GM12892 (cell line): ENCODE measurements around the gene CNN1.

Experiments
- DNase-seq: peaks from one replicate; pipeline ENCODE4 v3.0.0; 2011; ENCODE audit not compliant: insufficient read length
- FAIRE-seq: peaks from 2 replicates; lab custom pipeline; 2011; peaks lifted over from hg19 to GRCh38; lab: Jason Lieb, UNC
- POLR2A ChIP-seq: IDR thresholded peaks from 2 replicates; pipeline ENCODE4 v1.6.1; 2011; ENCODE audit warnings: low read depth, low read length, control low read depth
- POLR2AphosphoS5 ChIP-seq: IDR thresholded peaks from 2 replicates; pipeline ENCODE4 v1.6.1; 2011; ENCODE audit warnings: low read depth, low read length, control low read depth
- TAF1 ChIP-seq: IDR thresholded peaks from 2 replicates; pipeline ENCODE4 v1.6.1; 2011; ENCODE audit warnings: low read depth, mild to moderate bottlenecking, control low read depth, low read length, borderline replicate concordance

Gene CNN1

DNA sequence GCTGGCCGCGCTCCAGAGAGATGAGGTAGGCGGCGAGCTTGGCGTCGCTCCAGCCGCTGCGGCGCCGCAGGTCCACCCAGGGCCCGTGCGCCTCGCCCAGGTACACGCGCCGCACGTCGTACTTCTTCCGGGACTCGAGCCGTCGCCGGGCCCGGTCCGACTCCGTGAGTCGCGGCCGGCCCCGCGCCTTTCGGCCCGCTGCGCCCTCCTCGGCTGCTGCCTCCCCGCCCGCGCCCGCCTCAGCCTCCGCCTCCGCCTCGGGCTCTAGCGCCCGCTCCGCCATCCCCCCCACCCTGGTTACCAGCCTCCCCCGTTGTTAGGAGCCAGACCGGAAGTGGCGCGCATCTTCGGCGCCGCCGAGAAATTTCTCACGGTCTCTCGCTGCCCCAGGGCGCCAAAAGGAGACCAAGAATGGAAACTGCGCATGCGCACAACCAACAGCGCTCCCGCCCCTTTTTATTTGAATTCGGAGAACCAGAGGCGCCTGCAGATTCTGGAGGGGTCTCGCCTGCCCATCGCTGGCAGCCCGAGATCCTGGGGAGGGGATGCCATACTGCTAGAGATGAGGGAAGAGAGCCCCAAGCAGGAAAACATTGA is 33.0 kb upstream of the CNN1 start, which contains the start of gene ZNF653:
Gene ZNF653 (minus strand): TSS at position 336 of the 597 bp plus-strand sequence. CDS start 53 bp downstream, at position 283.
- TF ChIP-seq POLR2AphosphoS5 (no peak), TAF1 (no peak), POLR2A (peak; percentile 20; the same call in 1 of the 2 replicates)
- FAIRE-seq, result no peak
- DNase-seq, result peak; percentile 96

DNA sequence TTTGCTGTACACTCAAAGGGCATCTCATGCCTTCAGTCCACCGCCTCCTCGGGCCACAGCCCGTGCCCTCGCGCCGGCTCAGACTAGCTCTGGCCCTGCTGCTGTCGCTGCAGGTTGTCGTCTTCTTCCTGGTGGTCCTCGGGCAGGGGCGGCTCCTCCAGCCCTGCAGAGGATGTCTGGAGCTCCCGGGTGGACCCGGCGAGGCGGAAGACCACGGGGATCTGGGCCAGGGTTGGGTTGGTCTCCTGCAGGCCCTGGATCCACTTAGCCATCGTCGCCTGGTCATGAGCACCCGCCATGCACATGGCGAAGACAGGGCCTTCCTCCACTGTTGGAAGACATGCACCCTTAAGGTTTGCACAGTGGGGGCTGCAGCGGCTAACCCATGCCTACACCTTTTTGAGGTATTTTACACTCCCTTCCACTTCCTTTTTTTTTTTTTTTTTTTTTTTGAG is 32.5 kb upstream of the CNN1 start:
- no peak for TF ChIP-seq TAF1
- TF ChIP-seq POLR2AphosphoS5, result peak; percentile 41; the same call in 1 of the 2 replicates
- no peak for TF ChIP-seq POLR2A
- FAIRE-seq, result no peak

DNA sequence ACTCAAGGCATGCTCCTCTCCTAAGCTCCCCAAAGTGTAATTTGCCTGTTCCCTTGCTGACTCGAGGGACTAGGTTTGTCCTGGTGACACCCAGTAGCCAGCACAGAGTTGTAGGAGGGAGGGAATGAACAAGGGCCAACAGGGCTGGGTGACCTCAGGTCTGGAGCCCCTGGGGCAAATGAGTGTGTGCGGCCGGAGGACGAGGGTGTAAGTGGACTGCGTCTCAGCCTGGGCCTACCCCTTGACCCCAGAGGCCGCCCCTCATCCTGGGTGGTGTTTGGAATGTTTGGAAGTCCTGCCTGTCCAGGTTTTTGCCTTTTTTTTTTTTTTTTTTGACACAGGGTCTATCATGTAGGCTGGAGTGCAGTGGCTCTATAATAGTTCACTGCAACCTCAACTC is 31.7 kb upstream of the CNN1 start:
- FAIRE-seq (no peak), DNase-seq (no peak)
- TF ChIP-seq POLR2A, result no peak
- TF ChIP-seq TAF1, result no peak
- no peak; the same call in 1 of the 2 replicates for TF ChIP-seq POLR2AphosphoS5

More for the DNA sequence above, 32.5 kb upstream of the CNN1 start:
- DNase-seq, result no peak

DNA sequence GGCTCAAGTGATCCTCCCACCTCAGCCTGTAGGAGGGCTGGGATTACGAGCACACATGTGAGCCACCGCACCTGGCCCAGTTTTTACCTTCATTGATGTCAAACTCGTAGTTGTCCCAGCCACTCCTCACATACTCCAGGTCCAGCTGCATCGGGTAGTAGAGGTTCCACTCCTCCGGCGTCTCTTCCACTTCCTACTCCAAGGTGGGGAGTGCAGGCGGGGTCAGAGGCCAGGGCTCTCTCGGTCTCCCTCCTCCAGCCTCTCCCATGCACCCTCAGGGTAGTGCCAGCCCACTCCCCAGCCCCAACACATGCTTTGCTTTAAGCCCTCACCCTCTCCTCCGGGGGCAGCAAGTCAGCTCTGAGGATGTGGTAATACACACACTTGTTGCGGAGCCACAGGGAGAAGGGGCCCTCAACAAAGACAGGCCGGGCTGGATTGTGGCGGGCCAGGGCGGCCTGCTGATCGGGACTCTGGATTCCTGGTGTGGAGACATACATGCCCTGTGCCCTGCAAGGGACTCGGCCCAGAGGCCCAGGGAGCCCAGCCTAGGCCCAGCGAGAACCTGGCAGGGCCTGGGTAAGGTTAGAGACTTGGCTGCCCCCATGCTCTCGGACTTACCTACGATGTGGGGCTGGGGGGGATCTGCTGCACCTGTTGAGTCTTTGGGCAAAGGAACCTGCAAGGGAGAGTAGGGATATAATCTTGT is 31.1 kb upstream of the CNN1 start:
- TF ChIP-seq POLR2AphosphoS5 (no peak), POLR2A (no peak), TAF1 (no peak)
- FAIRE-seq (no peak), DNase-seq (no peak)

DNA sequence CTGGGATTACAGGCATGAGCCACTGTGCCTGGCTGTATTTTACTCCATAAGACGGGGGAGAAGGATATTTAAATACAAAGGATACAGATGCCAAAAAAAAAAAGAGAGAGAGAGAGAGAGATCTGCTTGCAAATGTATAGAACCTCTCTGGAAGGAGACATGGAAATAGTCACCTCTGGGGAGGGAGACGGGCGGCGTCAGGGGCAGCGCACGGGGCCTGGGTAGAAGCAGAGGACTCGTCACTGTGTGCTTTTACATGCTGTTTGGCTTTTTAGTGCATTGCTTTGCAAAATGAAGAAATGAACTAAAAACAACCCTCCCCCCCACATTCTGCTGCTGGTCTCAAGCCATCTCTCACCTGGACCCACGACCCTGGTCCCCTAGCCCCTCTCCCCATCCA is 28.2 kb upstream of the CNN1 start:
- DNase-seq, result no peak
- no peak for FAIRE-seq
- TF ChIP-seq TAF1, result no peak
- TF ChIP-seq POLR2A, result no peak
- TF ChIP-seq POLR2AphosphoS5, result no peak

DNA sequence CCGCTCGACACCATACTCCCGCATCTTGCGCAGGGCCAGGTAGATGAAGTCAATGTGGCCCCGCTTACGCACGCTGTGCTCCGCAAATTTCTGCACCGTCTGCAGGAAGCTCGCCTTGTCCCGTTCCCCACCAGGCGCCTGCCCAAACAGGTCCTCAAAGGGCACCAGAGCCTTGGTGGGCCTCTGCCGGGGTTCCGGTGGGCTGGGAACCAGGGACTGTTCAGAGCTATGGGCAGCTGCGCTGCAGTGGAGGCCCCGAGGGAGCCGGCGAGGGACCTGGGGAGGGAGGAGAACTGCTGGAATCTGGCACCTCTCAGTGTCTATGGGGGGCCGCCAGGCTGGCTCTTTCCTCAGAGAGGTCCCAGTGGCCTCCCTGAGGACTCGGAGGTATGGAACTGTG is 24.7 kb upstream of the CNN1 start:
- DNase-seq, result no peak
- no peak for FAIRE-seq
- TF ChIP-seq POLR2AphosphoS5 (no peak), TAF1 (no peak), POLR2A (no peak)

DNA sequence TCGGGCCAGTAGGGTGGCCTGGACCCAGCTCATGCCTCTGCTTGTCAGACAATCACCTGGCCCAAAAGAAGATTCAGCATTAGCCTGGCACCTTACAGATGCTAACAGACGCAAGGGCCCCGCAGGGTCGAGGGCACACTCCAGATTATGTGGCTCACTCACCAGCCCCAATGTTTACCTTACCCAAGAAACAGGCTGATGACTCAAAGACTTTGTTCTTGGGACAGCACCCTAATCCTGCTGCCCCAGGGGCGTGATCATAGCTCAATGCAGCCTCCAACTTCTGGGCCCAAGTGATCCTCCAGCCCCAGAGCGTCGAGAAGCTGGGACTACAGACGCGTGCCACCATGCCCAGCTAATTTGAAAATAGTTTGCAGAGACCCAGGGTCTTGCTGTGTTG is 19.5 kb upstream of the CNN1 start:
- DNase-seq (no peak), FAIRE-seq (no peak)
- TF ChIP-seq TAF1 (no peak), POLR2AphosphoS5 (no peak), POLR2A (no peak)

DNA sequence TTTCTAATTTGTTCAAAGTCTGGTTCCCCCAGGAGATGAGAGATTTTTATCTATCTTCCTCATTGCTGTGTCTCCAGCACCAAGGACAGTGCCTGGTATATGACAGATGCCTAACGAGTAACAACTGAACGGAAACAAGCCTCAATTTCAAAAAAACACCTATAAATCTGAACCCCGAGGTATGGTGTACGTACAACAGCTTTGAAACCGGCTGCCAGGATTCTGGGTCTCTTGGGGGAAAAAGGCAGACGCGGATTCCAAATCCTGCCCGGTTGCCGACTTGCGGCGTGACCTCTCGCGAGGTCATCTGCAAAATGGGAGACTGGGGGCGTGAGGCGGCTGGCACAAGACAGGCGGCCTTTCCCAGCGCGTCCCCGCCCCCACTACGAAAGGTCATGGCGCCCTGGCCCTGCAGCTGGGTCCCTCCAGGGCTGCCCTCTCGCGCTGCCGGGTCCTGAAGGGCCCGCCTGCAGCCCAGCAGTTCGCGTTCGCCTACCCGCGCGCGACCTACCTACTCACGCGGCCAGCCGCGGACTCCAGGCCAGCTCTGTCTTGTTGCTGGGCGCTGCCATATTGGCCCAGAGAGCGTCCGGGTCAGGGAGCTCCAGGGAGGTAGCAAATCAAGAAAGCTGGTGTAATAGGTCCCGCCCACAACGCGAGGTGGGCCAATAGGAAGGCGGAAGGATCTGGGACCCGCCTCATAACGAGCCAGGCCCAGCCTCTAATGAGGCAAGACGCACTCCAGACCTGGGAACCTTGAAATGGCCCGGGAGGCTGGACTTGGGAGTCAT is 9.9 kb upstream of the CNN1 start, which contains the start of gene ECSIT:
Gene ECSIT (minus strand): TSS at position 584 of the 791 bp plus-strand sequence. CDS start 9,964 bp downstream, outside the sequence.
- peak; percentile 98 for DNase-seq
- peak; percentile 97 for FAIRE-seq
- TF ChIP-seq TAF1 (no peak), POLR2AphosphoS5 (peak; percentile 55; the same call in 1 of the 2 replicates), POLR2A (peak; percentile 74; the same call in 1 of the 2 replicates)

DNA sequence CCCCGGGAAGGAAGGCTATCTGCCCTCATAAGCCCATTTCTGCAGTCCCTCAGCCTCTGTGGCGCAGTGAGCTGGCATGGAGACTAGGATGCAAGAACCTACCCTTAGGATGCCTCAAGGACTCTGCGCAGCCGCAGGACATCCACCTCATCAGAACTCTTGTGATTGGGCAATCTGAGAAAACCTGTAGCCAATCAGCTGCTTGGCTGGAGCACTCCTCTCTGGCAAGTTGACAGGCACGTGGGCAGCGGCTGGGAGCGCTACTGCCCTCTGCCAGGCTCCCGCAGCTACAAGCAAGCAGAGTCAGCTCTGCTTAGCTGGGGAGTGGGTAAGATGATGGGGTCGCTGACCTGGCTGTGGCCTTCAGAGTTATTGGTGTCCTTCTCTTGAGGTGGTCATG is 8.2 kb upstream of the CNN1 start:
- FAIRE-seq (no peak), DNase-seq (no peak)
- no peak for TF ChIP-seq TAF1
- TF ChIP-seq POLR2A, result no peak
- TF ChIP-seq POLR2AphosphoS5, result no peak

DNA sequence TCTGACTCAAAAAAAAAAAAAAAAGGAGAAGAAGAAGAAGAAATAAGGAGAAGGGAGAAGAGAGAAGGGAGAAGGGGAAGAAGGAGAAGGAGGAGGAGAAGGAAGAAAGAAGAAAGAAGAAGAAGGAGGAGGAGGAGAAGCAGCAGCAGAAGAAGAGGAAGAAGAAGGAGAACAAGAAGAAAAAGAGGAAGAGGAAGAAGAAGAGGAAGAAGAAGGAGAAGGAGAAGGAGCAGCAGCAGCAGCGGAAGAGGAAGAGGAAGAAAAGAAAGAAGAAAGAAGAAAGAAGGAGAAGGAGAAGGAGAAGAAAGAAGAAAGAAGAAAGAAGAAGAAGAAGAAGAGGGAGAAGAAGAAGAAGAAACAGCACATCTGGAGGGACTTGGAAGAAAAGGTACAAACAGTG is 4.1 kb upstream of the CNN1 start:
- no peak for FAIRE-seq
- no peak for TF ChIP-seq POLR2A
- no peak for DNase-seq

DNA sequence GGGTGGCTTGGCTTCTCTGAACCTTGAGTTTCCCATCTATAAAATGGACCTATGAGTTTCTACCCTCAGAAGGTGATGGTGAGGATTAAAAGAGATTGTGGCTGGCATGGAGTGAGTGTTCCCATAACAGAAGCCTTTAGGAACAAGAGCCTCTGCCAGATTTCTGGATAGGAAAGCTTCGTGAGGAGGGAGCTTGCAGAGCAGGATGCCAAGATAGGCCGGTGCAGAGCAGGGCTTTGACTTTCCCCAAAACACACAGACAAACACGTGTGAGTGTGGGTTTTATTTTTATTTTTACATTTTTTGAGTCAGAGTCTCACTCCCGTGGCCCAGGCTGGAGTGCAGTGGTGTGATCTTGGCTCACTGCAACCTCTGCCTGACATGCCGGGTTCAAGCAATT is 3.7 kb upstream of the CNN1 start:
- no peak for DNase-seq
- TF ChIP-seq POLR2A (no peak), TAF1 (no peak), POLR2AphosphoS5 (no peak)
- no peak for FAIRE-seq
